Activated B cell treated with CpG ODN at 0.5 μM for 24 hours (primary cell): Measurements from ENCODE around the gene PIGS. TPM values are rescaled to one million over a fixed set of nuclear protein-coding genes. Genes with fewer than 3 reads are reported as not detected.

ENCODE experiments used
- ATAC-seq: fragments of 200-7000 bp; cut with Tn5 transposase; one replicate; pipeline ENCODE4 v1.10.0; 2021; ENCODE audit warnings: low read depth, mild to moderate bottlenecking, moderate library complexity
- CTCF ChIA-PET: fragments of 350-600 bp; sonication (Branson Sonifier 250); formaldehyde crosslinking; loops from one replicate; lab custom pipeline; 2021; ENCODE audit warnings: antibody characterized with exemption; lab: Charles Lee
- POLR2A ChIA-PET: fragments of 350-600 bp; sonication (Branson Sonifier 250); formaldehyde crosslinking; loops from one replicate; lab custom pipeline; 2021; ENCODE audit warnings: antibody characterized with exemption; lab: Charles Lee
- DNase-seq: peaks from one replicate; pipeline ENCODE4 v3.0.0; 2022
- H3K27ac Mint-ChIP-seq: one replicate; pipeline ENCODE4 v1.8.0; 2020; ENCODE audit warnings: mixed read lengths
- H3K27me3 Mint-ChIP-seq: one replicate; pipeline ENCODE4 v1.8.0; 2021; ENCODE audit warnings: mixed read lengths
- H3K36me3 Mint-ChIP-seq: one replicate; pipeline ENCODE4 v1.8.0; 2021; ENCODE audit warnings: low read depth, mixed read lengths
- H3K4me1 Mint-ChIP-seq: one replicate; pipeline ENCODE4 v1.8.0; 2021; ENCODE audit warnings: mixed read lengths
- H3K4me3 Mint-ChIP-seq: one replicate; pipeline ENCODE4 v1.8.0; 2020; ENCODE audit warnings: mild to moderate bottlenecking, mixed read lengths
- H3K9me3 Mint-ChIP-seq: one replicate; pipeline ENCODE4 v1.8.0; 2020; ENCODE audit warnings: mixed read lengths
- CTCF ChIP-seq: fragments of 200-600 bp; IDR thresholded peaks from one replicate; pipeline ENCODE4 v1.8.0; 2022; ENCODE audit warnings: antibody characterized with exemption, mild to moderate bottlenecking
- intact Hi-C: fragments of 100-400 bp; cut with micrococcal nuclease; formaldehyde crosslinking; loops from one replicate; pipeline ENCODE4 v1.15.1; 2024
- total RNA-seq: library from RNA; stranded (reverse); gene quantifications from 2 replicates; pipeline ENCODE4 v1.2.3, GENCODE V29; 2022

PIGS gene
- total RNA-seq, 1 donor from 2014 or later: 92.2 TPM

- intact Hi-C loops: loop anchor here (1.0 to 5.0 kb wide), 6 partner anchors 14 to 399 kb away; partner anchors contain the start of genes IFT20, PHF12, PIGS and RSKR
- ATAC-seq (no peak), DNase-seq (no peak)
- Mint-ChIP-seq H3K9me3 (no peaks in the 10 kb centered on the region), H3K27me3 (no peaks in the 10 kb centered on the region), H3K36me3 (peaks cover 71% of the 10 kb centered on the region), H3K4me3 (peak overlapping the region; percentile 97), H3K4me1 (peaks cover 59% of the 10 kb centered on the region), H3K27ac (peak overlapping the region; percentile 86)
- CTCF ChIA-PET: interaction anchor here (1.0 to 2.7 kb wide), 2 partner anchors 9 to 59 kb away, joined by 3 to 13 read pairs; no protein-coding TSS in a partner anchor
- no peak for TF ChIP-seq CTCF
- POLR2A ChIA-PET: interaction anchor here (0.5 to 7.1 kb wide), 9 partner anchors 9 to 1611 kb away, joined by 3 to 160 read pairs (median 6); partner anchors contain the start of genes ALDOC, PIGS and SPAG5
Observed at GRCh38 chr17:28553000-28553505, 18.3 kb downstream of the PIGS start.

DNA sequence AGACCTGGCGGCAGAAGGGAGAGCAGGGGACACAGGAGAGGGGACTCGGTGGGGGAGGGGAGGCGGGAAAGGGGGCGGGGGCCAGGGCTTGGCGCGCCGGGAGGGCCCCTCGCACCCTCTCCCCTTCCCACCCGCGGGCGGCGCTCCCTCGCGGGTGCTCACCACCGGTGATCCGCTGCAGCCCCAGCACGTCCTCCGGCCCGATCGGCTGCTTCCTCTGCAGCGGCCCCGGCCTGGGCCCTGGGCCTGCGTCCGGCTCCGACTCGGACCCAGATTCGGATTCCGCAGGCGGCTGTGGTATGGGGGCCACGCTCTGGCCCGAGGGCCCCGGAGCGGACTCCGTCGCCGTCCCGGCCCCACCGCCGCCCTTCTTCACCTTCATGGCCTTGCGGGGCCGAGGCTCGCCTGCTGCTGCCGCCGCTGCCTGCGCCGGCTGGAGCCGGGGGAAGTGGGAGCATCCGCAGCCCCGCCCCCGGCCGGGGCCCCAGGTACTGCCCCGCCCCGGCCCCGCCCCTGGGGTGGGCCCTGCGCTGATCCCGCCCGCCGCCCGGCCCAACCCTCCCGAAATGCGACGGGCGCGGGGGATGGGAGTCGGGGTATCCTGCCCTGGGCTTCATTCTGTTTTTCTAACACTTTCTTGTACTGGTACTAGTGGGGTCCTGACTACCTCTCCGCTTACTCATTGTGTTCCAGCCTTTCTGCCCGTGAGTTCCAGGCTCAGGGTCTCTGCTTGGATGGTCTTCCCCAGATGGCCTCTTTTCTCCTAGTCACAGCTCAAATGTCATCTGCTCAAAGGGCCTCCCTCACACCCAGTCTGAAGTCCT is 18.9 kb downstream of the PIGS start, which contains the start of gene UNC119:
TSS of gene UNC119 (minus strand) at position 449 of the 824 bp plus-strand sequence. CDS start at position 382, 67 bp downstream.
- ATAC-seq (peak; percentile 66), DNase-seq (peak; percentile 85)
- POLR2A ChIA-PET: interaction anchor here (0.5 to 7.1 kb wide), 9 partner anchors 8 to 1612 kb away, joined by 3 to 160 read pairs (median 10); partner anchors contain the start of genes ALDOC, PIGS and SPAG5
- Mint-ChIP-seq H3K27ac (peak within 1 kb of the TSS; percentile 93), H3K4me1 (peaks cover 65% of the 10 kb centered on the region), H3K9me3 (no peaks in the 10 kb centered on the region), H3K27me3 (no peaks in the 10 kb centered on the region), H3K36me3 (peaks cover 69% of the 10 kb centered on the region), H3K4me3 (peak within 1 kb of the TSS; percentile 97)
- intact Hi-C loops: loop anchor here (1.0 to 5.0 kb wide), 6 partner anchors 15 to 400 kb away; partner anchors contain the start of genes IFT20, PHF12, PIGS and RSKR
- no peak for TF ChIP-seq CTCF
- CTCF ChIA-PET: interaction anchor here (1.0 to 3.9 kb wide), 4 partner anchors 9 to 58 kb away, joined by 3 to 19 read pairs (median 8); partner anchors contain the start of gene PIGS

DNA sequence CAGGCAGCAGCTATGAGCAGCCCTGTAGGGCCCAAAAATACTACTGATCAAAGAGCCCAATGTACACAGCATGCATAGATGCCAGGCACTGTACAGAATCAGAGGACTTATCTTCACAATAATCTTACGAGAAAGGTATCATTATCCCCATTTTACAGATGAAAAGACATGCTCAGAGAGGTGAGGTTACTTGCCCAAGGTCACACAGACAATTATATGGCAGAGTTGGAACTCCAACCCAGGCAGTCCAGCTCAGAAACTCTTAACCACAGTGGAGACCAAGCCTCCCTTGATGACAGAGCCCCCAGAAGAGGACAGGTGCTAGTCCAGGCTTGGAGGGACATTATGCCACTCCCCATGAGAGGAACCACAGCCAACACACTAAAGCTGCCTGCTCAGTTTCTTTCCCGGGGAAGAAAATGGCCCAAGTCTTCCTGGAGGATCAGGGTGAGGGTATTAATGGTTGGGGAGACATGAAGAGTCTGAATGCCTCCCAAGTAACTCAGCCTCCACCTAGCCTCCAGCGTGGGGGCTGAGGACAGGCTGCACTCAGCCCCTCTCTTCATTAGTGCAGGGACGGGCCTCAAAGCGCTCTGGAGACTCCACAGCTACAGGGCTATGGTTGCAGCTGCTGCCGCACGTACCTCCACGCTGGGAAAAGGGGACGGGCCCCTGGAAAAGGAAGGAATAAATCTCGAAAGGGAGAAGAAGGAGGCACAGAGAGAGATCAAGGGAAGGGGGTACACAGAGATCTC is 19.7 kb downstream of the PIGS start:
- peak overlapping the region; percentile 93 for H3K27ac Mint-ChIP-seq
- POLR2A ChIA-PET: interaction anchor here (0.6 to 7.1 kb wide), 9 partner anchors 15 to 511 kb away, joined by 3 to 160 read pairs (median 4); partner anchors contain the start of genes ALDOC, NEK8, PIGS and SDF2
- intact Hi-C loops: loop anchor here (1.0 to 5.0 kb wide), 6 partner anchors 16 to 401 kb away; partner anchors contain the start of genes IFT20, PHF12, PIGS and RSKR

DNA sequence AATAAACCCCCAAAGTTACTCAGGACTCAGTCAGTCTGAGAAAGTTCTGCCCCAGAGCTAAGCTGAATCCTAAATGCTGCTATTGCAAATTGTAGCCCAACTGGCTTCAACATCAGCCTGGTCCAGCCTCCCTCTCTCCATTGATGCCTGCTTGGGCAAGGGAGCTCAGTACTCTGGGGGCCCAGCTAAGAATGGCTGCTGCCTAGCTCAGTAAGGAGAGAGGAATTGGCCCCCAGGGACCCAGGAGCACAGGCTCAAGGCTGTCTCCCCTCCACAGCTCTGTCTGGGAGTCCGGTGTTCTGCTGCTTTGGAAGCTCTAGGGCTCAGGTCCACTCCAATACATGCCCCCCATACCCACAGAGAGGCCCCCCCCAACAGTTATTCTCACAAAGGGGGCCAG is 20.5 kb downstream of the PIGS start:
- Mint-ChIP-seq H3K4me1 (peaks cover 78% of the 10 kb centered on the region), H3K9me3 (no peaks in the 10 kb centered on the region), H3K4me3 (peak overlapping the region; percentile 97), H3K36me3 (peaks cover 69% of the 10 kb centered on the region), H3K27me3 (no peaks in the 10 kb centered on the region), H3K27ac (peak overlapping the region; percentile 93)
- ATAC-seq (no peak), DNase-seq (no peak)
- CTCF ChIA-PET: interaction anchor here (0.7 to 3.9 kb wide), 4 partner anchors 11 to 62 kb away, joined by 3 to 19 read pairs (median 4); partner anchors contain the start of gene PIGS
- POLR2A ChIA-PET: interaction anchor here (0.9 to 7.1 kb wide), 11 partner anchors 14 to 510 kb away, joined by 3 to 160 read pairs (median 4); partner anchors contain the start of genes ALDOC, BLTP2, IFT20 and NEK8
- intact Hi-C loops: loop anchor here (1.0 to 5.0 kb wide), 3 partner anchors 61 to 401 kb away; partner anchors contain the start of genes BLTP2, PHF12 and RSKR
- TF ChIP-seq CTCF: no peak

More for the DNA sequence above, 19.7 kb downstream of the PIGS start:
- Mint-ChIP-seq H3K4me3 (peak overlapping the region; percentile 97), H3K4me1 (peaks cover 73% of the 10 kb centered on the region), H3K27me3 (no peaks in the 10 kb centered on the region), H3K36me3 (peaks cover 69% of the 10 kb centered on the region), H3K9me3 (no peaks in the 10 kb centered on the region)
- ATAC-seq (no peak), DNase-seq (no peak)
- no peak for TF ChIP-seq CTCF
- CTCF ChIA-PET: interaction anchor here (1.0 to 3.9 kb wide), 4 partner anchors 12 to 61 kb away, joined by 3 to 19 read pairs (median 4); partner anchors contain the start of gene PIGS
